Endothelial cell of umbilical vein (primary cell): ENCODE measurements around the gene FKBP2. TPM values are rescaled to one million over a fixed set of nuclear protein-coding genes. Genes with fewer than 3 reads are reported as not detected.

Experiments used
- BruUV-seq: library from RNA; stranded (reverse); fragments of 400-500 nt; replicated peaks from 2 replicates; lab custom pipeline; 2021; lab: Mats Ljungman, UMichigan
- CTCF ChIA-PET: fragments of 300-600, 350-600 bp; sonication (Branson Sonifier 250); formaldehyde crosslinking; loops from one replicate; lab custom pipeline; 2021; ENCODE audit warnings: antibody characterized with exemption, inconsistent platforms; lab: Charles Lee
- POLR2A ChIA-PET: fragments of 300-600, 350-600 bp; sonication (Branson Sonifier 250); formaldehyde crosslinking; loops from one replicate; lab custom pipeline; 2021; ENCODE audit warnings: antibody characterized with exemption, inconsistent platforms; lab: Charles Lee
- DNase-seq: peaks from one replicate; pipeline ENCODE4 v3.0.0-alpha.2; 2011; ENCODE audit warnings: low read depth, low spot score
- FAIRE-seq: peaks from 2 replicates; lab custom pipeline; 2011; peaks lifted over from hg19 to GRCh38; lab: Jason Lieb, UNC
- H2AFZ ChIP-seq: 2 replicates; pipeline ENCODE4 v1.6.0; 2012; ENCODE audit warnings: low read depth, low read length, control low read depth, inconsistent platforms
- H3K27ac ChIP-seq: 2 replicates; pipeline ENCODE4 v1.5.1; 2011; ENCODE audit warnings: low read depth, mild to moderate bottlenecking, control low read depth, low read length, moderate library complexity; ENCODE audit not compliant: insufficient read depth
- H3K27me3 ChIP-seq, 2 experiments: 2 replicates each; pipeline versions ENCODE4 v1.6.0 to v1.6.1; 2011; ENCODE audit warnings: low read length in 2 of 2, mixed read lengths in 1 of 2; ENCODE audit not compliant: control insufficient read depth in 2 of 2, insufficient read depth in 2 of 2
- H3K36me3 ChIP-seq, 2 experiments: 2 replicates in 1 of 2; 3 replicates in 1 of 2; pipeline ENCODE4 v1.5.1; 2011; ENCODE audit warnings: low read length in 2 of 2, mild to moderate bottlenecking in 1 of 2, moderate library complexity in 1 of 2; ENCODE audit not compliant: control insufficient read depth in 2 of 2, insufficient read depth in 2 of 2; ENCODE audit errors: extremely low read depth in 1 of 2
- H3K4me1 ChIP-seq: 3 replicates; pipeline ENCODE4 v1.5.1; 2011; ENCODE audit warnings: mild to moderate bottlenecking, low read length; ENCODE audit not compliant: control insufficient read depth, insufficient read depth; ENCODE audit errors: extremely low read depth
- H3K4me2 ChIP-seq: 2 replicates; pipeline ENCODE4 v1.6.1; 2011; ENCODE audit warnings: low read length, control low read depth, mixed read lengths; ENCODE audit not compliant: insufficient read depth
- H3K4me3 ChIP-seq, 3 experiments: fragments of 200-600 bp in 1 of 3; sonication (generic), shearing (Covaris generic) in 1 of 3; replicated peaks in 1 of 3; 2 replicates each; pipeline ENCODE4 v1.5.1; 2011 to 2016; ENCODE audit warnings: control low read depth in 3 of 3, low read length in 3 of 3, mild to moderate bottlenecking in 2 of 3, inconsistent platforms in 1 of 3, low read depth in 1 of 3, moderate library complexity in 1 of 3; ENCODE audit not compliant: insufficient read depth in 1 of 3
- H3K79me2 ChIP-seq: 2 replicates; pipeline ENCODE4 v1.6.0; 2012; ENCODE audit warnings: low read length, inconsistent platforms; ENCODE audit not compliant: control insufficient read depth, insufficient read depth
- H3K9ac ChIP-seq: replicated peaks from 2 replicates; pipeline ENCODE3; 2011; ENCODE audit warnings: low read length, control low read depth; ENCODE audit not compliant: insufficient read depth; ENCODE audit errors: extremely low read depth
- H3K9me1 ChIP-seq: replicated peaks from 3 replicates; pipeline ENCODE4 v1.6.0; 2011; ENCODE audit warnings: mild to moderate bottlenecking, low read length; ENCODE audit not compliant: control insufficient read depth, insufficient read depth; ENCODE audit errors: extremely low read depth
- H3K9me3 ChIP-seq: replicated peaks from 2 replicates; pipeline ENCODE4 v1.5.1; 2012; ENCODE audit warnings: low read length, inconsistent platforms; ENCODE audit not compliant: control insufficient read depth, insufficient read depth
- H4K20me1 ChIP-seq: replicated peaks from 2 replicates; pipeline ENCODE3; 2011; ENCODE audit warnings: mild to moderate bottlenecking, low read length; ENCODE audit not compliant: control insufficient read depth, insufficient read depth; ENCODE audit errors: extremely low read depth
- EZH2 ChIP-seq: IDR thresholded peaks from 2 replicates; pipeline ENCODE4 v1.6.1; 2012; ENCODE audit warnings: borderline replicate concordance, low read depth, mild to moderate bottlenecking, moderate library complexity, low read length, inconsistent platforms; ENCODE audit not compliant: severe bottlenecking
- FOS ChIP-seq: IDR thresholded peaks from 2 replicates; pipeline ENCODE4 v1.6.1; 2011; ENCODE audit warnings: mild to moderate bottlenecking, low read length, moderate library complexity, borderline replicate concordance; ENCODE audit not compliant: insufficient read depth
- GATA2 ChIP-seq: IDR thresholded peaks from 2 replicates; pipeline ENCODE4 v1.7.0; 2011; ENCODE audit warnings: low read depth, mild to moderate bottlenecking, moderate library complexity, mixed read lengths, low read length; ENCODE audit not compliant: insufficient read length, insufficient read depth
- JUN ChIP-seq: IDR thresholded peaks from 2 replicates; pipeline ENCODE4 v1.6.1; 2011; ENCODE audit warnings: borderline replicate concordance, low read depth; ENCODE audit not compliant: insufficient read length, insufficient read depth
- MYC ChIP-seq: IDR thresholded peaks from one replicate; pipeline ENCODE4 v1.6.1; 2011; ENCODE audit warnings: mild to moderate bottlenecking, low read depth, low read length
- POLR2A ChIP-seq: IDR thresholded peaks from 2 replicates; pipeline ENCODE4 v1.6.1; 2012; ENCODE audit warnings: low read depth, mild to moderate bottlenecking, control low read depth, low read length
- POLR2AphosphoS5 ChIP-seq: IDR thresholded peaks from 2 replicates; pipeline ENCODE4 v1.6.1; 2012; ENCODE audit warnings: low read depth, mild to moderate bottlenecking, control low read depth, low read length, moderate library complexity; ENCODE audit not compliant: insufficient read depth
- dilution Hi-C: fragments of 300-500 bp; cut with MboI; formaldehyde crosslinking; loops from one replicate; pipeline ENCODE4 v1.15.0; 2019; ENCODE audit warnings: low sequenced_read_pairs; ENCODE audit not compliant: extremely low pct_ligation_motif_present
- intact Hi-C: fragments of 100-400 bp; cut with micrococcal nuclease; formaldehyde crosslinking; loops from one replicate; pipeline ENCODE4 v1.10.0; 2022
- polyA plus RNA-seq, 4 experiments: library from polyadenylated mRNA; depleted of rRNA in 3 of 4; stranded (reverse) in 3 of 4; unstranded in 1 of 4; fragments of >200 nt; gene quantifications; 2 replicates each; pipeline versions ENCODE4 v1.2.1 to v1.2.3, GENCODE V29; 2011 to 2012; ENCODE audit warnings: missing spikeins in 1 of 4
- total RNA-seq: library from RNA; stranded (reverse); gene quantifications from 2 replicates; pipeline ENCODE4 v1.2.3, GENCODE V29; 2021
- TF ChIP-seq, protein P1 (sequence below): IDR thresholded peaks from 2 replicates; pipeline ENCODE4 v1.6.1; 2011; ENCODE audit not compliant: insufficient read depth, insufficient read length
- TF ChIP-seq, protein P2 (sequence below), 2 donors: IDR thresholded peaks; 1 replicate in 1 of 2; 2 replicates in 1 of 2; pipeline ENCODE4 v1.5.1; 2011; ENCODE audit warnings: low read length in 2 of 2, mild to moderate bottlenecking in 2 of 2, moderate library complexity in 2 of 2, control low read depth in 1 of 2, inconsistent platforms in 1 of 2, low read depth in 1 of 2; ENCODE audit not compliant: insufficient read depth in 1 of 2; ENCODE audit errors: extremely low read depth in 1 of 2

The FKBP2 gene
- total and polyA plus RNA-seq, 2 donors (not counting 3 experiments of a cell fraction or from before 2014, with no cell fraction given), result 48.5 to 74.4 TPM

DNA sequence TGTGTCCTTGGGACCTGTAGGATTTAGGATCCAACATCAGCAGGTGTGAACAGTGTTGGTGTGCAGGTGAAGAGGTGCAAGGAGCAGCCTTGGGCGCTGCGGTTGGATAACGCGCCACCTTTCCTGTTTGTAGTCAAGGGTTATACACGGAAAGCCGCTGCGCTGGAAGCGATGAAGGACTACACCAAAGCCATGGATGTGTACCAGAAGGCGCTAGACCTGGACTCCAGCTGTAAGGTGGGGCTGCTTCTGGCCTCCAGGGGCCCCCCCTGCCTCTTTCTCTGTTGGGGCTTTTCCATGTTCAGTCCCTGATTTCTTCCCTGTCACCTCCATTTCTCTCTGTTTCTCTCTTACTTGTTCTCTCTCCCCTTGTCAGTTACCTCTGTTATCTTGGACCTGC, 37.9 kb upstream of the FKBP2 start:
- peaks cover 24% of the 10 kb centered on the region for H3K4me1 ChIP-seq
- no peak for FAIRE-seq
- intact Hi-C loops, result no loop called here

More for the DNA sequence above, 37.9 kb upstream of the FKBP2 start:
- peaks cover 14 to 35% of the 10 kb centered on the region in 2 experiments for H3K36me3 ChIP-seq
- ChIA-PET CTCF (interaction anchor here (1.4 to 11.5 kb wide), 5 partner anchors 10 to 100 kb away, joined by 4 to 413 read pairs (median 27); partner anchors contain the start of genes CATSPERZ, ESRRA, PLCB3 and STIP1), POLR2A (no interaction called here)
- no peaks in the 10 kb centered on the region for H3K9me1 ChIP-seq
- no TSS peak for BruUV-seq
- H3K4me3 ChIP-seq, result no peak overlapping the region
- TF ChIP-seq POLR2AphosphoS5 (no peak), MYC (no peak), GATA2 (no peak), JUN (no peak), FOS (no peak), POLR2A (no peak), EZH2 (no peak)
- TF ChIP-seq, protein P1, sequence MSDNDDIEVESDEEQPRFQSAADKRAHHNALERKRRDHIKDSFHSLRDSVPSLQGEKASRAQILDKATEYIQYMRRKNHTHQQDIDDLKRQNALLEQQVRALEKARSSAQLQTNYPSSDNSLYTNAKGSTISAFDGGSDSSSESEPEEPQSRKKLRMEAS, result no peak
- TF ChIP-seq, protein P2, sequence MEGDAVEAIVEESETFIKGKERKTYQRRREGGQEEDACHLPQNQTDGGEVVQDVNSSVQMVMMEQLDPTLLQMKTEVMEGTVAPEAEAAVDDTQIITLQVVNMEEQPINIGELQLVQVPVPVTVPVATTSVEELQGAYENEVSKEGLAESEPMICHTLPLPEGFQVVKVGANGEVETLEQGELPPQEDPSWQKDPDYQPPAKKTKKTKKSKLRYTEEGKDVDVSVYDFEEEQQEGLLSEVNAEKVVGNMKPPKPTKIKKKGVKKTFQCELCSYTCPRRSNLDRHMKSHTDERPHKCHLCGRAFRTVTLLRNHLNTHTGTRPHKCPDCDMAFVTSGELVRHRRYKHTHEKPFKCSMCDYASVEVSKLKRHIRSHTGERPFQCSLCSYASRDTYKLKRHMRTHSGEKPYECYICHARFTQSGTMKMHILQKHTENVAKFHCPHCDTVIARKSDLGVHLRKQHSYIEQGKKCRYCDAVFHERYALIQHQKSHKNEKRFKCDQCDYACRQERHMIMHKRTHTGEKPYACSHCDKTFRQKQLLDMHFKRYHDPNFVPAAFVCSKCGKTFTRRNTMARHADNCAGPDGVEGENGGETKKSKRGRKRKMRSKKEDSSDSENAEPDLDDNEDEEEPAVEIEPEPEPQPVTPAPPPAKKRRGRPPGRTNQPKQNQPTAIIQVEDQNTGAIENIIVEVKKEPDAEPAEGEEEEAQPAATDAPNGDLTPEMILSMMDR (IDR thresholded peaks at IDR 0.05; ENCODE audit: extremely low read depth in 1 of 2, insufficient read depth in 1 of 2, low read depth in 1 of 2, low read length in 2 of 2), result no peak
- dilution Hi-C loops, result no loop called here
- no peaks in the 10 kb centered on the region for H3K79me2 ChIP-seq
- no peak overlapping the region for H3K9ac ChIP-seq
- no peaks in the 10 kb centered on the region for H4K20me1 ChIP-seq
- H3K4me2 ChIP-seq, result no peak overlapping the region
- no peaks in the 10 kb centered on the region for H3K27me3 ChIP-seq
- DNase-seq, result no peak
- no peak overlapping the region for H2AFZ ChIP-seq
- no peaks in the 10 kb centered on the region for H3K9me3 ChIP-seq
- H3K27ac ChIP-seq, result no peak overlapping the region
